ENCODE data around the gene AGBL1.

AGBL1 gene

DNA sequence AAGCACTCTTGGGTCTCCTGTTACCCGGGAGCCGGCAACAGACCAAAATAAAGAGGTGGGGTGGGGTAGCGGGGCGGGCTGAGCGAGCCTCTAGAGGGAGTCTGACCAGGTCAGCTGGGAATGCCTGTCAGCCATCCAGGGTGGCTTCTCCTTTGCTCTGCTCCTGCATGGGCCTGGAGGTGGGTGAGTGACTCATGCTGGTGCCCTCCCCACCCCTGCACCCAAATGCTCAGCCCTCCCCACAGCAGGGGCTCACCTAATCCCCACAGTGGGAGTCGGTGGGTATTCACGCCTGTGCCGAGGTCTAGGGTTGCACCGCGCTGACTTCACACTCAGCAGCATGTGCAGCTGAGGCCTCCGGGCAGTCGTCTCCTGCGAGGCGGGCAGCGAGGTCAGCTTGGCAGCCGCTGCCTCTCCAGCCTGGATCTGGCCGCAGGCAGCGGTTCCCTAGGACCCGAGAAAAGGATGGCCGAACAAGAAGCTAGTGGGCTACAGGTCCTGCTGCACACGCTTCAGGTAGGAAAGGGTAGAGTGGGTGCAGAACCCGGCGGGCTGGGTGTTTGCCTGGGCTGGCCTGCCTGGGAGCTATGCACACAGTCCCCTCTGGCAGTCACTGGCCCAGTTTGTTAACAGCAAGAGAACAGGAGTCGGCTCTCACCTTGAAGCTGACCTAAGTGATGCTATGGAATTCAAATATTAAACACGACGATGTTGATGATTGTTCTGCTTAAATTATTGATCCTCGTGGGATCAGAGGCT, at the start of gene AGBL1:
Gene AGBL1 (plus strand): TSS at position 364 of the 759 bp plus-strand sequence.
- FAIRE-seq, result no peak

DNA sequence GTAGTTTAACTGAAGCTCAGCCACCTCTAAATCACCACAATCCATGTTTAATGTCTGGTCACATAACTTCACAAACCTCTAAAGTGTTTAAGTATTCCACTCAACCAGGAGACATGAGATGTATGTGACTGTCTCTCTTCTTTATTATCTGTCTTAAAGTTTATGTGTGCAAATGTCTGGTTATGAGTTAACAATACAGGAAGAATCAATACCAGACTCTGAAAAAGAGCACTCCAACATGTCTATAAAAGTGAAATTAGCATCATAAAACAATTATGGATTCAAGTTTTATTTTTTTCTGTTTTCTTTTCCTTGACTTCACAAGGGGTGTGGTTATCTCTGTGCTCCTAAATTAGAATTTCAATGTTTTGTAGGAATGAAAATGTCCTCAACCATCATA, 44.8 kb upstream of the AGBL1 start:
- FAIRE-seq, result no peak

DNA sequence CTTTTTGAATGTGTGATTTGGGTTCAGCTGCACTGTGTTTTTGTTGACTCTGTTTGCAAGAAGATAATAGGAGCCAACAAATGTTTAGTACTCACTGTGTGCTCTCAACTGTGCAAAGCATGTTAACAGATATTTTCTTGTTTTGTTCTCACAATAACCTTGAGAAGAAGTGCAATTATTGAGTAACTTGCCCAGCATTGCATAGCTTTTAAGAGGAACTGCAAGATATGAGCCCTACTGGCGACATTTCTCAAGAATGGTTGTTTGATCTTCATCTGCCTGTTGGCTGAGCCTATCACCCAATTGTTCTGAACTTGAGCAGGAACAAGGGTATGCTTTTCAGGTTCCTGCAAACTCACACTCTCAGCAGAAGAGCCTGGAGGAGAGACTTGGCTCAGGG, 43.4 kb upstream of the AGBL1 start:
- no peak for FAIRE-seq

DNA sequence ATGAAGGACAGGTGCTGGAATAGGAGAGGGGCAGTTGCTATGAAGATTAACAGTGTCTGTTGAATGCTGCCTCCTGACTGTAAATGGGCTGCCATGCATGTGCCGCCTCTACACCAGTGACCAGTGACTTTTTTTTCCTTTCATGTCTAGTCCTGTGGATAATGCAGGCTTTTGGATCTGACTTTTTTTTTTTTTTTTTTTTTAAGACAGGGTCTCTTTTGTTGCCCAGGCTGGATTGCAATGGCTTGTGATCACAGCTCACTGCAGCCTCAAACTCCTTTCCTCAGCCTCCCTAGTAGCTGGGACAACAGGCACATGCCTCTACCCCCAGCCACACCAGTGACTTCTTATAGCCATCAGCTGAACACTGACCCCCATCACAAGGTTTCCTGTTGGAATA, 41.2 kb upstream of the AGBL1 start:
- no peak for FAIRE-seq

DNA sequence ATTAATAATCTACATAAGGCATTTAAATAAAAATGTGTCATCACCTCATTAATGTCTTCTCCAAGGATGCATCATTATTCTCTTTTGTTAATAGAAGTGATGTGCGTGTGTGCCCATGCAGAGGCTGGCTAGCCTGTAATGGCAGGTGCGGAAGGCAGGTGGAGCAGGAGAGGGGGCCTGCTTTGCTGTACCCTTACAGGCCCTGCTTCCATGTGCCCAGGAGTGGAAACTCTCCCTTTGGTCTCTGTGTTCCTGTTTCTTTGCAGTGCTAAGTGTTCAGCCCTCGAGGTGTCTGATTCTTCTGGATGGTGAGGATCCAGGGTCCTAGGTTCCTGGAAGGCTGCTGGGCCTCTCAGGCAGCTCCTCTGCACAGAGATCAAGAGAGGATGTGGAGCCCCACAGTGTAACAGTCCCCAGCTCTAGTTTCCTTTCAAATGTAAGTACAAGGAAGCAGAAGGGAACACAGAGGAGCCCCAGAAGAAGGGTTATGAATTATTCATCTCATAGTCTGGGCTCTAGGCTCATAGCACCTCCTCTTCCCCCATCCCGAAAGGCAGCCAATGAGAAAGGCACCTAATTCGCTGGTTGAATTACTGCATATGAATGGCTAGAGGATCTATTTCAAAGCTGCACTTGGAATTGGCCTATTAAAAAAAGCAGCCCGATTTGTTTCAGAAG, 39.2 kb upstream of the AGBL1 start:
- no peak for FAIRE-seq

DNA sequence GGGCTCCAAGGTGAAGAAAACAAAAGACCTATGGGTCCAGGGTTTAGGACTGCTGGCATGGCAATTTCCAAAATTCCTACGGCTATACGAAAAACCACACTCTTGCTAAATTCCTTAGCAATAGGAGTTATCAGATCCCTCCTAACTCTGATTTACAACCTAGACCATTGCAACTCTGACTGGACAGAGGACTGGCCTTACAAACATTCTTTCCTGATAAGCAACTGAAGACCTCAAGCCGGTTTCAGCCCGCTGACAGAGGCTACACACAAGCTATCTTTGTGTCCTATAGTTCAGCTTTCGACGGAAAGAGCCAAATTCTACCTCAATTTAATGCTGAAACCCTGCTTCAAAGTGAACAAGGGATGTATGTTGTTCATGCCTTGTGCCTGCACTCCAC, 38.3 kb upstream of the AGBL1 start:
- FAIRE-seq, result no peak

DNA sequence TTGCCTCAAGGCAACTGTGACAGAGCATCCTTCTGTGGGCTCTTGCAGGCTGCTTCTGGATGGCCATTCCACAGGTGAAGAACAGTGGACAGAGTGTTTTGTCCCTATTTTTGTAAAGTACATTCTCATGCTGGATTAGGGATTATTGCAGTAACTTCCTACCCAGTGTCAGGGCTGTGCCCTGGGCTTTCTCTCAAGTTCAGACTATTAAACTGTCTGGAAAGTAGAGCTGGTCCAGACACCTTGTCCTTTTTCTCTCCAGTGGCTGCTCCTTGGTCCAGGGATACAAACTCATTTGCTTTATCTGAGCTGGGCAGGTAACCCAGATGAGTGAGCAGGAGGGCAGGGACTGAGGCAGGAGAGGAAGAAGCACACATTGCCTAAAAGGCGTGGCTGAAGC, 37.4 kb upstream of the AGBL1 start:
- no peak for FAIRE-seq

DNA sequence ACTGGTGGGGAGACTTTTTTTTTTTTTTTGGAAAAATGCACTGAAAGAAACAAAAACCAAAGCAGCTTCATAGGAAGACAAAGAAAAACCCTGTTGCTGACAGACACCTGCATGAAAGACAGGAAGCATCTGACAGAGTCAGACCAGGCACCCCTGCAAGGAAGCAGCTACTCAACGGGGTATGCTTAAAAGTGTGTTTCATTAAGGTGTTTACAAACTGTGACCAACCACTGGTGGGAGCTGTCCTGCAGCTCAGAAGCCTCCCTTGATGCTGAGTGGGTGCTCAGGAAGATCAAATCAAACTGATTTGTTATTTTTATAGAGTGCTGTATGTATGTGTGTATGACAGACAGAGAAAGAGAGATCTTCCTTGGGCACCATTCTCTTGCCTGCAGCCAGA, 34.7 kb upstream of the AGBL1 start:
- no peak for FAIRE-seq

DNA sequence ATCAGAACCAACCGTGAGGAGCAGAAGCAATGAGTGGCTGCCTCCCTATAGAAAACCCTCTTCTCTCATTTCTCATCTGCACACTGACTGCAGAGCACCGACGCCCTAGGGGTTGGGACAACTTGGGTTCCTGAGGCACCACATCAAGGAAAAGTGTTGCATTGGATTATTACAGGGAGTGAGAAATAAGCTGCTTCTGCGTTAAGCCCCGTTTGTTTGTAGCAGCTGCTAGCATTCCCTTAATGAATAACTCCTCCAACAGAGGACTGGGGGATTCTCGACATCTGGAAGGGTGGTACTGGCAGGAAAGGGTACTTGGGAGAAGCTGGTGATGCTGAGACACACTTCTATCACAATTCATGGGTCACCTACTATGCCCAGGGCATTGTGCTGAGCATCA, 25.3 kb upstream of the AGBL1 start:
- no peak for FAIRE-seq

DNA sequence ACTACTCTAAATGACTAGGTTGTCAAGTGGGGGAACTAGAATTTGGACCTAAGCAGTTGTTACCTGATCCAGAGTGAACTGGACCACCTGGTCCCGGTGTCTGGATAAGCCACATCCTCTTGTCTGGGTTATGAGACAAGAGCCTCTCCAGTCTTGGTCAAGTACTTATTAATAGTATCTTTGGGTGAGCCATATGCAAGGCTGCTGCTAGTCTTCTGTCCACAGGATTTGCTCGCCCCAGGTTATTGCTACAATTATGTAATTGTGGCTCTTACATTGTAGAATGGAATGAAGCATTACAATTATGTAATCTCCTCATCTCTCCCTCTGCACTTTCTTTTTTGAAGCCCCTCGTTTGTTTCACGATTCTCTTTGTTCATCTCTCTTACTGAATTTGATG, 24.0 kb upstream of the AGBL1 start:
- FAIRE-seq, result no peak

DNA sequence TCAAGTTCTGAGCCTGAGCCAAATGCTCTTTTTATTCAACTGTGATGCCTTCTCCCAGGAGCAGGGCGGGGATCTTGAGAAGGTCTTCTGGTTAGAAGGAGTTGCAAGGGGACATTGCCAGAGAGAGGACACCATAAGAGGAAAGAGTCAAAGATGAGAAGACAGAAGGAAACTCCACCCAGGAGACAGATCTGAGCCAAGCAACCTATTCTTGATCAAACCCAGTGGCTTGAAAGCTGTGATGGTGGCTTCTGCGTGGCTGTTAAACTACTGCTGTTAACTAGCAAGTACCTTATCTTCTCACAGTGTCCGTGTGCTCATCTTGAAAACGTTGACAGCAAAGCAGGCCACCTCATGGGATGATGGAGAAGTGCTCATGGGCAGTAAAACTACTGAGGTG, 19.8 kb upstream of the AGBL1 start:
- FAIRE-seq, result no peak

DNA sequence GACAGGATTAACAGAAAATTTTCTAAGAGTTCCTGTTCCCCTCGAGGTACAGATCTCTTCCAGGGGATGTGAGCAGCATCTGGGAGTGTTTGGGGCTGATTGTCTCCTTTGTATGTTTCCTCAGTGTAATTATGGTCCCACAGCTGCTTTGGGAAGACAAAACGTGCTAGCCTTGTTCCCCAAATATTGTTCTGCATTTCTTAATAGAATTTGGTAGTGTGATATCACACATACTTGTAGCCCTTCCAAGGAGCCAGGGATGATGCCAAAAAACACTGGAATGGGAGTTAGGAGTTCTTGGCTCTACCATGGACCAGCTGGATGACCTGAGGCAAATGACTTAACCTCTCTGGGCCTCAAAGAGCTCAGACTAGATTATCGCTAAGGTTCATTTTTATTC, 19.0 kb upstream of the AGBL1 start:
- FAIRE-seq, result no peak

DNA sequence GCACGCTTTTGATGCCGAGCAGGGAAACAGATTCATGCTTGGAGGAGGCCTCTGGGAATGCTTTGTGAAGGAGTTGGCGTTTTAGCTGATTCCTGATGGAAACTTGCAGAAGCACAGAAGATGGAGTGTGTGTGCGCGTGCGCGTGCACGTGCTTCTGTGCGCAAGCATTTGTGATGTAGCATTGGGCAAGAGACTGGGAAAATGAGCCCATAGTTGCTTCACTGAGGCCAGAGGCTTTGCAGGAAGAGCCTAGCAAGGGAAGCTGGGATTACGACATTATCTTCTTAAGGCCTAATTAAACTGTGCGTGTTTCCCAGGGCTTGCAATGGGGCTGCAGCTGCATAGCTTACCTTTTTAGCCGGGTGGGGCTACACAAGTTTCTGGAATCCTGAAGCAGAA, 18.1 kb upstream of the AGBL1 start:
- FAIRE-seq, result no peak

DNA sequence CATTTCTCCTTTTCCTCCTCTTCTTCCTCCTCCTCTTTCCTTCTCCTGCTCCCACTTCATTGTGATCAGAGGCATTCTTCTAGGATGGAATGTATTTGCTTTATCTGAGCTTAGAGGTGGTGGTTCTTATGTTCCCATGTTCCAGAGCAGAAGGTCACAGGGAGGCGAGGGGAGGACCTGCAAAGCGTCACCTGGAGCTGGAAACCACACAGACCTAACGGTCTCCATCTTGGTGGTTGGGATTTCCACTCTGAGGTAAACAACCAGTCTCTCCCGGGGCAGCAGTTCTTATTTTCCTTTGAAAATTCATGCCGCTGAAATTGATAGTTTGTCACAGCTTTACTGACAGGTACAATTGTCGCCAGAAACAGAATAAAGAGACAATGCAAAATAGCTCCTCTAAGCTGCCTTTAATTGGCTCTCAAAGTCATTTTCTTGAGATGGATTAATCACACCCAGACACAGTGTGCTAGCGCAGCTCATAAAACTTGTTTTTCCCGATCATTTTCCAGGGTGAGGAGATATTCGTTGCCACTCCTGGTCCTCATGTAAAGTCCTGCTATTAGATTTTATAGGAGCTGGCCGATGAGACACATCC, 16.9 kb upstream of the AGBL1 start:
- no peak for FAIRE-seq

DNA sequence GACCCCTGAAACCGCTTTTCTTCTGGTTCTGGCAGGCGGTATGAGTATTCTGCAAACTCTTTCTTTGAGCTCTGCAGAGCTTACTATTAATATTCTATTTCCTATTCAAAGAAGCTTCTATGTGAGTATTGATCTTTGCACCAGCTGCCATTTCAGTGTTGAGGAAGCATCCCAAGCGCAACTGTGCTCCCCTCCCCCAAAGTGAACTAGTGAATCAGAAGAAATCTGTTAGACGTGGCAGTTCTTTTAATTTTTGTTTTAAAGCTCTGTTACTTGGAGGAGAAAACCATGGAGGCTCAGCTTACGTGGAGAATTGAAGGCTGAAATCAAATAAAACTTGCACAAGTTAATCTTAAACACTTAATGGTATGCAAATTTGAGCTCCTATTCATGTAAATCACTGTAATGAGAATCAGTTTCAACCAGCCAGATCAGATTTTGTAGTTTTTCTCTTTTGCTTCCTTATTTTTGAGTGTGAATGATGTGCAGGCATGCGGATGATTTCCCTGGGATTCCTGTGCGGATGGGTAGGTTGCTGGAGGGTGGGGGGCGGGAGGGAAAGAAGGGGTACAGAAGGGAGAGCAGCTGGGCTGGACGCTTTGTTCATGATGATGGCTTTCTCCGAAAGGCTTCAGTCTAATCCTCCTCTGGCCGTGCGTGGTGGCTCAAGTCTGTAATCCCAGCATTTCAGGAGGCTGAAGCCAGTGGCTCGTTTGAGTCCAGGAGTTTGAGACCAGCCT, 16.1 kb upstream of the AGBL1 start:
- no peak for FAIRE-seq

DNA sequence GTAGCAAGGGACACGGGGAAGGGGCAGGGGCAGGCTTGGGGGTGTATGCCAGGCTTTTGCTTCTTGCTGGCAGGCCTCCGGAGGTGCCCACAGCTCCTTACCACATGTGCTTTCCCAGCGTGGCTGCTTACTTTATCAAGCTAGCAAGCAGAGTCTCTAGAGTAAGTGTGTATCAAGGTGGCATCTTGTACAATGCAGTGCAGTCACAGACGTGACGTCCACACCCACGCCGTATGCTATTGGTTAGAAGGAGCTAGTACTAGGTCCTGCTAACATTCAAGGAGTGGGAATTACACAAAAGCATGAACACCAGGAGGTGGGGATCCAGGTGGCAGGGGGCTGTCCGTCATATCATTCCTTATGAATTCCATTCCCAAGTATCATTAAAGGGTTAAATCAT, 15.3 kb upstream of the AGBL1 start:
- FAIRE-seq, result no peak

DNA sequence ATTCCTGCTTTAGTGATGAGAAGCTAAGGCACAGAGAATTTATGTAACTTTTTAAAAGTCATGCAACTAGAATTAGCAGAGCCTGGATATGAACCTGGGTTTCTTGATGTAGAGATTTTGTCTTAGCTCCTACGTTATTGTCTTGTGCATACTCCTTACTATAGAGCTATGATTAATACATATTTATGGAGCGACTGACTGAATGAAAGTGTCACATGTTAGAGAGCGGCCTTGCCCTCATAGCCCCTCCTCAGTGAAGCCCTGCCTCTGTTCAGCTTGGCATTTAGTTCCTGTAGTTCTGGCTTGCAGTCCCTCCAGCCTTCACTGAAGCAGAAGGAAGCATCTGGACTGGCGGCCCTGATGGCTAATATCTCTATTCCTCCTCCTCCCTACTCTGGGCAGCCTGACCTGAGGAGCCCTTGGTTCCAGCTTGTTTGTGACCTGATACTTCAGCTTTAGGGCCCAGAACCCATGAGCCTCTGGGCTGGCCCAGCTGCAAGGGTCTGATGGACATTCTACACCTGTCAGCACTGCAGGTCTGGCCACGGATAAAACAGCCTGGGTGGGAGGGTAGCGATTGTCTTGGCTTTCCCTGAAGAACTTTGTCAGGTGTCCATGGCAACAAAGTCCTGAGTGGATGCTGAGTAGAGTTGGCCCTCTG, 13.4 kb upstream of the AGBL1 start:
- FAIRE-seq, result no peak

DNA sequence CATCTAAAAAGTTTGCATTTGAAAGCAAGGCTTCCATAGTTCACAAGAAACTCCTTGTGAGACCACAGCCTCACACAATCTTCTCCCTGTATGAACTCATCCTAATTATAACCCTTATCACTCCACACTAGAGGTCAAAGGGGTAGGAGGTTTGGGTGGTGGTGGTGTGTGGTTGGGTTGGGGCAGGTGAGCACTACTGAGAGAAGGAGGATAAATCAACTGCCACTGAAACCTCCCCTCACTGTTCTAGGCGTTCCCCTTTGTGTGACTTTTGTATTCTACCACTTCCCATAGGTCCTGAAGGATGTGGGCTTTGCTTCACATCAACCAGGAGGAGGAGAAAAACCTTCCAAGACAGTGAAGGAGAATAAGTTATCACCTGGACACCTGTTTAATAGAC, 6.4 kb upstream of the AGBL1 start:
- FAIRE-seq, result no peak

DNA sequence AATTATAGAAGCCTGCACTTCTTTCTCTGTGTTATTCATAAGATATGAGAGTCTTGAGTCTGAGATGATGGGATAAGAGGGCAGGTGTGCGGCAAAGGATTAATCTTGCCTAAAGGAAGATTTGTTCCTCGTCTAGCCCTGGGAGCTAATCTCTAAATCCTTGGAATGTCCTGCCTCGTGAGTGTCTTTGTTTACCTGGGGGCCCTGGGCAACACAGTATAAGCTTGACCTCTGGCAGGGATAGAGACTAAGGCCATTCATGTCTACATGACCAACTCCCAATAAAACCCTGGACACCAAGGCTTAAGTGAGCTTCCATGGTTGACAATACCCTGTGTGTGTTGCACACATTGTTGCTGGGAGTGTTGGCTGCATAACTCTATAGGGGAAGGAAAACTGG, 3.2 kb upstream of the AGBL1 start:
- FAIRE-seq, result no peak

DNA sequence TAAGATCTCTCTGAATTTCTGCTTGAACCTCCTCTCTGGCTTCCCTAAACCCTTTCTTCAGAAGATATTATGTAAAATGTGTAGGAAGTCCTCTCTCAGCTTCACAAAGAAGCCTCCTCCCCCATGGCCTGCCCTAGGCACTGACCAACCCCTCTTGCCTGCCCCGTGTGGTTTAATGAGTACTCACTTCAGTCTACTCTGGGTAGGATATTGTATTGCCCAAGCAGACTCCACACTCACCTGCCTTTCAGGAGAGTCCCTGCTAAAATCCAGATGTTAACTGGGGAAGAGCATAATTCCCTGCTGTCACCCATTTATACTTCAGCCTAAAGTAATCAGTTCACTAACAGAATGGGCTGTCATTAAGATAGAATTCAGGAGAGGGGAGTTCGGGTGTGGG, 2.6 kb upstream of the AGBL1 start:
- FAIRE-seq, result no peak

DNA sequence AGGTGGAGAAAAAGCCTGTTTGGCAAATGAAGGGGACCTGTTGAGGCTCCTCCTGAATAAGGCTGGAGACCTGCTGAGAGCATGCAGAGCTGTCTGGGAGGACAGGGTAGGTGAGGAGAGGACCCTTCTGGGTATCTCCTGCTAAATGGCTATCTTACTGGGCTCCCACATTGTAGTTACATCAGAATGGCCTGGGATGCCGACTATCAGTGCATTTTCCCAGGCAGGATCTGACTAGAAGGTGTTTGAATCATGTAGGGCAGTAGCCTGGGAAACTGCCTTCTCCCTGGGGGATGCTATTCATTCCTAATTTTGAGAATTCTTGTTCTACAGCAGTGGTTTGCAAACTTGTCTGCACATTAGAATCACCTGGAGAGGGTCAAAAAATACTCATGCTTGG, 631 bp downstream of the AGBL1 start:
- FAIRE-seq, result no peak

DNA sequence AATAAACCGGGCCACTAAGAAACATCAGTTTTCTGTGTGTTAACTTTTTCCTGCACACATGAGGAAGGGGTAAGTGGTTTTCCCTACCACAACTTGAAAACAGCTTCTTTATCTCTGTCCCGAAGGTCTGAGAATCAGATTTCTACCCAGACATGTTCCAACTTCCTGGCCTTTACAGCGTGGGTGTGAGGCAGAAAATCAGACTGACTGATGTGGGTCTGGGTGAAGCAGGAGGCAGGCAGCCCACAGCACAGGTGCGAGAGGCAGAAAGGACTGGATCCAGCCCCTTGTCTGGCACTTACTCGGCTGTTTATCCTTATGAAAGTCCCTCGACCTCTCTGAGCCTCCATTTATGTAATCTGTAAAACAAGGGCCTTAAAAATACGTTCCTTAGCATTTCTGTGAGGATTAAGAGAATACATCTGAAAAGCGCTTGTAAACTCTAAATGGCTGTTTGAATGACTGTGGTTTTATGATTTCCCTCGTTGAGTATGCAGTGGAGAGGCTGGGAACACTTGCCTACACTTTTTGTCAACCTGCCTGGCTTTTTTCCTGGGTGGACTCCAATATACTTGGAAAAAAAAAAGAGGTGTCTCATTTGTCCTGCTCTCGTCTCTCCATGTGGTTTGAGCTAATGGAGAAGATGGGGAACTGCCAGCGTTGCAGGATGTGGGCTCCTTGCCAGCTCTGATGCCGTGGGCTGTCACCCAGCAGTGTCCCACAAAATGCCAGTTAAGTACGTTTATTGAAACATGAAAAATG, 3.1 kb downstream of the AGBL1 start:
- FAIRE-seq, result no peak

All from A204.1 (cell line).